DMS53 (cell line): ENCODE results near the gene DERA.
A peak's percentile ranks its signal among the peaks of the same experiment; 100 is the strongest.
"Not testable (repeated sequence)": the region's sequence is repeated elsewhere in the genome, so short reads cannot be mapped to it uniquely, and the experiment has no call there.

Source experiments
- DNase-seq: peaks from one replicate; lab custom pipeline; 2025; lab: John Stamatoyannopoulos, UW

DERA gene

GRCh38 chr12:15910864-15911721 is at the start of gene DERA:
Gene DERA, plus strand, starts transcription at chr12:15911332. Its CDS starts 52 bp downstream, at chr12:15911384.
- peak; percentile 97 for DNase-seq

- DNase-seq = no peak
Measured at GRCh38 chr12:15861404-15861803, 49.7 kb upstream of the DERA start.

- no peak for DNase-seq
Measured at GRCh38 chr12:15862840-15863239, 48.3 kb upstream of the DERA start.

GRCh38 chr12:15863372-15863771 is 47.8 kb upstream of the DERA start:
- DNase-seq = no peak

GRCh38 chr12:15863984-15864383 is 47.1 kb upstream of the DERA start:
- no peak for DNase-seq

GRCh38 chr12:15868186-15868585 is 42.9 kb upstream of the DERA start:
- DNase-seq = no peak

- DNase-seq = no peak
Measured at GRCh38 chr12:15873556-15873955, 37.6 kb upstream of the DERA start.

- DNase-seq = not testable (repeated sequence)
Measured at GRCh38 chr12:15874556-15875145, 36.5 kb upstream of the DERA start.

- DNase-seq = no peak
Measured at GRCh38 chr12:15875863-15876262, 35.3 kb upstream of the DERA start.

- DNase-seq = no peak
Measured at GRCh38 chr12:15879413-15879812, 31.7 kb upstream of the DERA start.

- DNase-seq = peak; percentile 82
Measured at GRCh38 chr12:15880721-15881120, 30.4 kb upstream of the DERA start.

- DNase-seq = peak; percentile 100
Measured at GRCh38 chr12:15882118-15882971, 28.8 kb upstream of the DERA start, which contains the start of gene STRAP. Gene STRAP, plus strand, starts transcription at chr12:15882387. Its CDS starts 321 bp downstream, at chr12:15882708.

GRCh38 chr12:15883536-15883935 is 27.6 kb upstream of the DERA start:
- no peak for DNase-seq

- peak; percentile 60 for DNase-seq
Measured at GRCh38 chr12:15886372-15887042, 24.6 kb upstream of the DERA start.

- DNase-seq = no peak
Measured at GRCh38 chr12:15887043-15887817, 23.9 kb upstream of the DERA start.

- no peak for DNase-seq
Measured at GRCh38 chr12:15892645-15893259, 18.4 kb upstream of the DERA start.

GRCh38 chr12:15893260-15893659 is 17.9 kb upstream of the DERA start:
- no peak for DNase-seq

- no peak for DNase-seq
Measured at GRCh38 chr12:15896867-15897266, 14.3 kb upstream of the DERA start.

- DNase-seq = no peak
Measured at GRCh38 chr12:15897433-15897832, 13.7 kb upstream of the DERA start.

- DNase-seq = peak; percentile 76
Measured at GRCh38 chr12:15899282-15899870, 11.8 kb upstream of the DERA start.
